GM19372 (cell line): ENCODE results near the gene HADH.

Experiments
- ATAC-seq: cut with Tn5 transposase; IDR thresholded peaks from one replicate; pipeline ENCODE4 v1.9.1; 2021; ENCODE audit warnings: mild to moderate bottlenecking, low read depth, moderate library complexity; ENCODE audit not compliant: unreplicated experiment

The HADH gene

DNA sequence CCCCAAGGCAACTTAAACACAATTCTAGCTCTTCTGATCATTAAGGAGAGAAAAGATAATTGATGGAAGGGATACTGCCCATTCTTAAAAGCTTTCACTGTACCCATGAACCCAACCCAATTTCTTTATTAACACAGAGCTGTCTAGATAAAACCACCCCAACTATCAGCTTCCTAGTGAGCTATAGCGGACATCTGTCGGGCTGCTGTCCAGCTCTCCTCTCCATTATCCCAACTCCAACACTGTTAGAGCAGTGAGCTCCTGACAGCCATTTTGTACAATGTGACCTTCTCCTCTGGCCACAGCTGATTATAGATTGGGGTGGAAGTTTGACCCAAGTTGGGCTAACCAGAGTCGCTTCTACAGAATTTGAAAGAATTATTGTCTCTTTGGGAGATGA is 66.1 kb downstream of the HADH start:
- ATAC-seq, result no peak

DNA sequence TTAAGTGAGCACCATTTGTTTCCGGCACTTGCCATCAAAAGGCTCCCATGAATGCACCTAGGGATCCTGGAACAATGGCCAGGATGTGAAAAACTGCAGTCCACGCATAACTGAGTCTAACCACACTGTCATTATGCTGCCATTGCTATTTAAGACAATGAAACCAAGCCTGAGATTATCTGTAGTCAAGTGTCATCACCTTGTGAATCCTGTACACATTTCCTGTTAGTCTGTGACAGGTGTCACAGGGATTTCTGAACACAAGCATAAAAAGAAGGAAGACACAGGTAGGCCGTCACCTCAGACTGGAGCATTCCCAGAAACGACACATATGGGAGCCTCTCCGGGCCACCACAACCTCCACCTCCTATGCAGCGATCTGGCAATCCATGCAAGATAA is 66.7 kb downstream of the HADH start:
- ATAC-seq, result no peak

DNA sequence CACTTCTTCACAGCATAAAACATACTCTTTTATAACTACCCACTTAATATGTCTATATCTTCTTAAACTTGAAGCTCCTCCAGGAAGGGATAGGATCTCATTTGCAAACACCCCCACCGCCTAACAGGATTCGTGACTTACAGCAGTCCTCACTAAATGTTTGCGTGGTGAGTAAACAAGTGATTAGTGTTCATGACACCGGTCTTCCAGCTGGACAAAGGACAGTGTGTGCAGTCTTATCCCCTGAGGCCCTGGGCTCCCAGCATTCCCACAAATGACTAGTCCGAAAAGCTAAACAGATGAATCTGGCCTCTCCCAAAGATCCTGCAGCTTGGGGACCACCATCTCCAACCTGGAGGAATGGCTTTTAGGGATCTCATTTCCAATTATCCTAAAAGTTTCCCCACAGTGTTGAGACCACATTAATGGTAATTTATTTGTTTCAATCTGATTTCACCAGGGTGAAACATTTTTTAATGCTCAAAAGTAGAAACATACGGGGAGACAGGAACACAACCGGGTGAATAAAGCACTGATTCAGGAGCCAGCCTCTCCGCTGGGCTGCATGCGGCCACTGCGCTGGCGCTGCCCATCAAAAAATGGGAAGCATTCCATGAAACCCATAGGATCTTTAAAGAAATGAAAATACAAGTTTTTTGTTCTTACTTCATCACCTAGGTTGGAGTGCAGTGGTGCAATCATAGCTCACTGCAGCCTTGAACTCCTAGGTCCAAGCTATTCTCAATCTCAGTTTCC is 69.2 kb downstream of the HADH start:
- ATAC-seq, result no peak

DNA sequence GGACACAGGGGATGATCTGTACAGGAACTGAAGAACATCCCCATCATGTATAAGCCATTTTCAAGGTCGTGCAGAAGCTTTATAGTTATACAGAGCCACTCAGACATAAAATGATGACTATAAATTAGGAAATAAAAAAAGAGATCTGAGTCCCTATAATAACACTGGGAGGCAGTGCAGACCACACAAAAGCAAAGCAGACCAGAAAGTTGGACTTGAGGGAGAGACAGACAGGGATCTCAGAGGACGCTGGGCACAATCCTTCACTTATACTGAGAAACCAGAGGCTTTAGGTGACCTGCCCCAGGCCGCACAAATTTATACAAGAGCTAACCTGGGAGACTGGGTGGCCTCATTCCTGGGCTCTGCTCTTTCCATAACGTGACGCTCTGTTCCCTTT is 70.5 kb downstream of the HADH start:
- ATAC-seq, result no peak

DNA sequence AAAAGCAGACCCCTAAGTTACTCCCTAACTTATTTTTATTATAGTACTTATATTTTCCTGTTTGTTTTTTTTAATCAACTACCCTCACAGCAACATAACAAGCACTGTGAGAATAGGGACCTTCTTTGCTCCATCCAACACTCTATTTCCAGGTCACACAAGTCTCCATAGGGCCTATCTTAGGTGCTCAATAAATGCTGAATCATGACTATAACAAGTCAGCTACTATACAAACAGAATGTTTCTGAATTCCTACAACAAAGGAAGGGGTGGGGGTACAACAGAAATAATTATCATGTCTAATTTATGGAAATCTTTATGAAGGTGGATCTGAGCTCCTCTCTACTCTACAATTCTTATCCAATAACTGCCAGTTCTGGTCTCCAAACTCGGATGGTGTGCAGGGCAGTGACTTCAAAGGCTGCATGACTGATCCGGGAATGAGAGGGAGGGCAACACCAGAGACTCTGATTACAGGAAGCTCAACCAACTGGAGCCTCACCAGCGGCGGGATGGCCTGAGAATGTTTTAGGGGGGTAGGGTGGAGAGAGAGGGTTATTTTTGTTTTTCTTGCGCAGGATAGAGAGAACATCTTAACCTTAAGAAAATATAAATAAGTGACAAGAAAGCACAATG is 71.1 kb downstream of the HADH start:
- ATAC-seq, result no peak

DNA sequence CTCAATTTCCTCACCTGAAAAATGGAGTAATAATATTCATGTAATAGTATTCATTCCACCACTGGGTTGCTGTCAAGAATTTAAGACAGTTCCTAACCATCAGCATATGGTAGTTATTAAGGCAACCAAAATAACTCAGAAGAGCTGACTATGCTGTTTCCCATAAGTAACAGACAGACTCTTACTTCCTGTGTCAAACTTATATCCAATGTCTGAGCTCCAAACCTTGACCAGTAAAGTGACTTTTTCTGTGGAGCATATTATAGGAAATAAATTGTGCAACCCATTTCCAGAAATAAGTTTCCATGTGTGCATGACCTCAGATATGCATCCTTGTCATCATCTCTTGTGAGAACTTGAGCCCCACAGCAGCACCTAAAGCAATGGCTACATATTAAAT is 78.8 kb downstream of the HADH start:
- ATAC-seq, result no peak

DNA sequence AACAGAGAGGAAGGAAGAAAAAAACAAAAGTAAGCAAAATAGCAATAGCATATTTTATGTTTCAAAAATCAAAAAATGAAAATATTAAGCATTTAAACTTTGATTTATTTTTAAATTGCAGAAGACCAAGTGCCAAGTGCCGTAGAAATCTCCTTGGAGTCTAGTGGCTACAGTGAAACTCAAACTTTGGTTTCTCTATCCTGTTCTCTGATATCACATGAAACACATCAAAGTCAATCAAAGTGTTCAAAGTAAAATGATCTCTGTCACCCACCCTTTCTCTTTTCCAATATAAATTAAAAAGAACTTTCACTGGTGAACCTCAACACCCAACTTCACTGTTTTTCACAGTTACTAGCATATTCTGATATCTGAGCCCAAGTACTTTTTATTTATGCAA is 81.1 kb downstream of the HADH start:
- ATAC-seq, result no peak

DNA sequence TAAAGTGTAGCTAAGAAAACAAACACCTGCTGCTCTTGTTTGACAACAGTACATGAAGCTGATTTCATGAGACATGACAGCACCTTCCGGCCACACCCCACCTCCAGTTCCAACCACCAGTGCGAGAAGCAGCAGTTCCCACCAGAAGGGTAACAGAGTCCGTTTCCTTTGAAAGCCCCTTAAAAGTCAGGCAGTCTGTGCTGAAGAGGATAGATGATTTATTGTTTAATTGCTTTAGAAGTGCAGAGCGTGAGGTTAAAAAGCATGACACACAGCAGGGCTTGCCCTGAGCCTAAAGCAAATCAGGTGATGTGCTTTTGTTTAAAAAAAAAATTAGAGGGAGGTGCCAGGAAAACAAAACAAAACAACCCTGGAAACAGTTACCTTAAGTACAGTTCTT is 82.6 kb downstream of the HADH start:
- no peak for ATAC-seq

DNA sequence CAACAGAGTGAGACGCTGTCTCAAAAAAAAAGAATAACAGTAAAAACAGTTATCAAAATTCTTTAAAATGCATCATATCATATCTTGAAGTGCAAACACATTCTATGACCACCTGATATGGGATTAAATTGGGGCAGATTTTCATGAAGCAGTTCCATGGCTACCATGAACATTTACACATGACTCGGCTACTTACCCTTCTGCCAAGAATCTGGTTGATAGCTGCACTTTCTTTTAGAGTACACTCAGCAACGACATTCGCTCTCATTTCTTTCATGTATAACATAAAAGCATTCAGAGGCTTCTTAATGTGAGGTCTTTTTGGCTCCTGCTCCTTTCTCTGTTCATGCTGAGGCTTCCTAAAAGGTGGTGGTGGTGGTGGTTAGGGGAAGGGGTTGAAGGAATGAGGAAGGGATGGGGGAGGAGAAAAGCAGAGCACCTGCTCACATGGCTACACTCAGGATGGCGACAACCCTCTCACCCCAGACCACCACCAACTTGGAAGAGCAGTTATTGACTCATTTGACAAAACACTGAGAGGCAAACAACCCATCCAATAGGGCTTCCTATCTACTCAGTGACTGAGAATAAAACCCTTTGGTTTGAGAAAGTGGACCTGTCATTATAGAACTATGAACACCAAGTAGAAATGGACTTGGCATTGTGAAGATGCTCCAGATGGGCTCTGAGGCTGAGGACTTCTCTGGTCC is 88.5 kb downstream of the HADH start:
- no peak for ATAC-seq

DNA sequence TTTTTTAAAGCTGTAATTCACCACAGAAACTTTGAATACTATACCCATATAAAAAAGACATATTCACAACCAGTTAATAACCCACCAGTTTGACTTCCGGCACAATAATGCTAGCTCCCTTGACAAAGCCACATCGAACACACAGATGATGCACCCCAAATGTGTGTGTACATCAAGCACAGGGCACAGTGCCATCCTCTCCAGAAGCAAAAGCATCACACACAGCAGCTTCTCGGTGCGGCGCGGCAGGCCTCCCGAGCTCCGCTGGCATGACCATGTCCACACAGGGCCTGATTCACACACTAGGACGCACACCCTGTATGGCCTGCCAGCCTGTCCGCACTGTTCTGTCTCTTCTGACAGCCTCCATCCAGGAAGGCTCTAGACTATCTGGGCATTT is 91.1 kb downstream of the HADH start:
- ATAC-seq, result no peak

DNA sequence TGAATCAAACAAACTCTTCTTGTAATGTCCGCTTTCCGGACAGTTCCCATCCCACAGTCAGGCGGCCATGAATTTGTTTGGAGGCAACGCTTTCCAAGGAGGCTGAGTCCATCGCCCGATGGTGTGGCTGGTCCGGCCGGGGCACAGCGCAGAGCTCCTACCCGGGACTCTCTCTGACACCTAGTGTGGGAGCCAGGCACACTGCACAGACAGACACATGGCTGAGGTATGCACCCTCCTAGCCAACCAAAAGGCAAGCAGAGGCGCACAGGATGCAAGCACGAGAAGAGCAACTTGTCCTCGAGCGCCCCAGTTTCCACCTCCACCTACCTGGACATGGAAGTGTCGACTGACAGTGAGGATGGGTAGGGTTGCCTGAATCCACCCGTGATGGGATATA is 91.6 kb downstream of the HADH start:
- no peak for ATAC-seq
